Astrocyte (in vitro differentiated cells and primary cell): ENCODE data around the gene UBL4B.

Experiments
- CTCF ChIP-seq: IDR thresholded peaks from 2 replicates; pipeline ENCODE4 v1.5.1; 2011; ENCODE audit warnings: low read depth, mild to moderate bottlenecking, inconsistent platforms, low read length, moderate library complexity; ENCODE audit not compliant: insufficient read depth
- EZH2 ChIP-seq: IDR thresholded peaks from 2 replicates; pipeline ENCODE4 v1.6.1; 2012; ENCODE audit warnings: mild to moderate bottlenecking, low read length, inconsistent platforms; ENCODE audit not compliant: insufficient read depth

- TF ChIP-seq CTCF = no peak
- TF ChIP-seq EZH2 = no peak
Measured at GRCh38 chr1:110132682-110133081, 20.4 kb downstream of the UBL4B start.
